ENCODE results near the gene HYLS1. TPM values are rescaled to one million over a fixed set of nuclear protein-coding genes. Genes with fewer than 3 reads are reported as not detected.
A peak's percentile ranks its signal among the peaks of the same experiment; 100 is the strongest.

The HYLS1 gene
- total and polyA plus RNA-seq, 12 donors: 1.8 to 8.4 (median 4.0) TPM

GRCh38 chr11:125940145-125940544, 52.7 kb downstream of the HYLS1 start:
- no peak overlapping the region for H3K27ac ChIP-seq
- H3K4me3 ChIP-seq: no peak overlapping the region
- H3K9me3 ChIP-seq (replicated peaks in 1 of 3): no peaks in the 10 kb centered on the region
- no peak for TF ChIP-seq POLR2A (IDR thresholded peaks at IDR 0.05)
- TF ChIP-seq, protein P1, sequence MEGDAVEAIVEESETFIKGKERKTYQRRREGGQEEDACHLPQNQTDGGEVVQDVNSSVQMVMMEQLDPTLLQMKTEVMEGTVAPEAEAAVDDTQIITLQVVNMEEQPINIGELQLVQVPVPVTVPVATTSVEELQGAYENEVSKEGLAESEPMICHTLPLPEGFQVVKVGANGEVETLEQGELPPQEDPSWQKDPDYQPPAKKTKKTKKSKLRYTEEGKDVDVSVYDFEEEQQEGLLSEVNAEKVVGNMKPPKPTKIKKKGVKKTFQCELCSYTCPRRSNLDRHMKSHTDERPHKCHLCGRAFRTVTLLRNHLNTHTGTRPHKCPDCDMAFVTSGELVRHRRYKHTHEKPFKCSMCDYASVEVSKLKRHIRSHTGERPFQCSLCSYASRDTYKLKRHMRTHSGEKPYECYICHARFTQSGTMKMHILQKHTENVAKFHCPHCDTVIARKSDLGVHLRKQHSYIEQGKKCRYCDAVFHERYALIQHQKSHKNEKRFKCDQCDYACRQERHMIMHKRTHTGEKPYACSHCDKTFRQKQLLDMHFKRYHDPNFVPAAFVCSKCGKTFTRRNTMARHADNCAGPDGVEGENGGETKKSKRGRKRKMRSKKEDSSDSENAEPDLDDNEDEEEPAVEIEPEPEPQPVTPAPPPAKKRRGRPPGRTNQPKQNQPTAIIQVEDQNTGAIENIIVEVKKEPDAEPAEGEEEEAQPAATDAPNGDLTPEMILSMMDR (IDR thresholded peaks at IDR 0.05): no peak
- DNase-seq: peak in 1 of 7 donors; percentile 17
- no peaks in the 10 kb centered on the region for H3K27me3 ChIP-seq
- WGBS, 4 donors: 90 to 100% (median 96%) methylated on average over 4 of the region's 4 CpGs
- no peaks in the 10 kb centered on the region for H3K4me1 ChIP-seq (replicated peaks in 1 of 2)
- no peaks in the 10 kb centered on the region for H3K36me3 ChIP-seq (replicated peaks in 1 of 2)
- intact Hi-C loops (cut with DNase I): loop anchor here (5.0 to 10.0 kb wide), 2 partner anchors 245 to 252 kb away; no protein-coding TSS in a partner anchor

GRCh38 chr11:125941267-125941618, 53.8 kb downstream of the HYLS1 start:
- 72 to 90% (median 82%) methylated on average over 4 of the region's 4 CpGs for WGBS, 4 donors
- no peak overlapping the region for H3K4me3 ChIP-seq
- no peak overlapping the region for H3K27ac ChIP-seq
- intact Hi-C loops (cut with DNase I): loop anchor here (5.0 to 10.0 kb wide), 2 partner anchors 244 to 251 kb away; no protein-coding TSS in a partner anchor
- TF ChIP-seq POLR2A (IDR thresholded peaks at IDR 0.05): no peak
- TF ChIP-seq, protein P1 (IDR thresholded peaks at IDR 0.05): no peak
- no peaks in the 10 kb centered on the region for H3K4me1 ChIP-seq (replicated peaks in 1 of 2)
- H3K9me3 ChIP-seq (replicated peaks in 1 of 3): no peaks in the 10 kb centered on the region
- H3K27me3 ChIP-seq: no peaks in the 10 kb centered on the region
- DNase-seq: peak in 1 of 7 donors; percentile 39
- no peaks in the 10 kb centered on the region for H3K36me3 ChIP-seq (replicated peaks in 1 of 2)

- peak in 6 of 7 donors; percentile 34 to 70 (median 50) for DNase-seq
- no peaks in the 10 kb centered on the region for H3K9me3 ChIP-seq (replicated peaks in 1 of 3)
- 36 to 52% (median 42%) methylated on average over 15 to 20 of the region's 20 CpGs for WGBS, 4 donors
- H3K27me3 ChIP-seq: no peaks in the 10 kb centered on the region
- no peak for TF ChIP-seq POLR2A (IDR thresholded peaks at IDR 0.05)
- TF ChIP-seq, protein P1 (IDR thresholded peaks at IDR 0.05): peak; percentile 33 to 58 (median 42)
- H3K4me1 ChIP-seq (replicated peaks in 1 of 2): no peaks in the 10 kb centered on the region
- no peak overlapping the region for H3K4me3 ChIP-seq
- no peak overlapping the region for H3K27ac ChIP-seq
- intact Hi-C loops (cut with DNase I): loop anchor here (5.0 to 10.0 kb wide), 2 partner anchors 243 to 250 kb away; no protein-coding TSS in a partner anchor
- no peaks in the 10 kb centered on the region for H3K36me3 ChIP-seq (replicated peaks in 1 of 2)
These were observed 54.4 kb downstream of the HYLS1 start for GRCh38 chr11:125941619-125942611.

GRCh38 chr11:125942771-125943428, 55.4 kb downstream of the HYLS1 start:
- H3K4me1 ChIP-seq (replicated peaks in 1 of 2): no peaks in the 10 kb centered on the region
- no peak overlapping the region for H3K27ac ChIP-seq
- H3K36me3 ChIP-seq (replicated peaks in 1 of 2): no peaks in the 10 kb centered on the region
- DNase-seq: peak in 1 of 7 donors; percentile 39
- TF ChIP-seq, protein P1 (IDR thresholded peaks at IDR 0.05): no peak
- TF ChIP-seq POLR2A (IDR thresholded peaks at IDR 0.05): no peak
- H3K27me3 ChIP-seq: no peaks in the 10 kb centered on the region
- intact Hi-C loops (cut with DNase I): loop anchor here (5.0 to 10.0 kb wide), 2 partner anchors 242 to 249 kb away; no protein-coding TSS in a partner anchor
- H3K9me3 ChIP-seq (replicated peaks in 1 of 3): no peaks in the 10 kb centered on the region
- 80 to 89% (median 84%) methylated on average over 12 of the region's 12 CpGs for whole genome bisulfite sequencing, 4 donors
- no peak overlapping the region for H3K4me3 ChIP-seq

All from adrenal gland (tissue), 12 donors.